ENCODE measurements around the gene RFTN2.
"Not testable (repeated sequence)": the region's sequence is repeated elsewhere in the genome, so short reads cannot be mapped to it uniquely, and the experiment has no call there.

Gene RFTN2

GRCh38 chr2:197675246-197675645, at the start of gene RFTN2:
RFTN2 (minus strand) TSS chr2:197675587; CDS start chr2:197675458, 129 bp downstream.
- DNase-seq (ENCODE audit: low read depth, low spot score): no peak

GRCh38 chr2:197717863-197718262, 42.5 kb upstream of the RFTN2 start:
- no peak for DNase-seq (ENCODE audit: low read depth, low spot score)

GRCh38 chr2:197713271-197713670, 37.9 kb upstream of the RFTN2 start:
- DNase-seq (ENCODE audit: low read depth, low spot score): no peak

GRCh38 chr2:197711578-197711977, 36.2 kb upstream of the RFTN2 start:
- no peak for DNase-seq (ENCODE audit: low read depth, low spot score)

- DNase-seq (ENCODE audit: low read depth, low spot score): no peak
Observed at GRCh38 chr2:197710424-197711042, 35.1 kb upstream of the RFTN2 start.

- DNase-seq (ENCODE audit: low read depth, low spot score): not testable (repeated sequence)
Observed at GRCh38 chr2:197709140-197709539, 33.8 kb upstream of the RFTN2 start.

GRCh38 chr2:197708331-197708730, 32.9 kb upstream of the RFTN2 start:
- DNase-seq (ENCODE audit: low read depth, low spot score): no peak

- DNase-seq (ENCODE audit: low read depth, low spot score): no peak
Observed at GRCh38 chr2:197707316-197708213, 32.2 kb upstream of the RFTN2 start.

- DNase-seq (ENCODE audit: low read depth, low spot score): no peak
Observed at GRCh38 chr2:197706839-197707207, 31.4 kb upstream of the RFTN2 start.

- no peak for DNase-seq (ENCODE audit: low read depth, low spot score)
Observed at GRCh38 chr2:197705912-197706838, 30.8 kb upstream of the RFTN2 start.

GRCh38 chr2:197705121-197705911, 29.9 kb upstream of the RFTN2 start, which contains the start of gene MARS2:
MARS2 (plus strand) TSS chr2:197705369; CDS start chr2:197705406, 37 bp downstream.
- peak; percentile 72 for DNase-seq (ENCODE audit: low read depth, low spot score)

GRCh38 chr2:197704434-197705120, 29.2 kb upstream of the RFTN2 start:
- no peak for DNase-seq (ENCODE audit: low read depth, low spot score)

- DNase-seq (ENCODE audit: low read depth, low spot score): no peak
Observed at GRCh38 chr2:197700960-197701359, 25.6 kb upstream of the RFTN2 start.

- not testable (repeated sequence) for DNase-seq (ENCODE audit: low read depth, low spot score)
Observed at GRCh38 chr2:197699724-197700123, 24.3 kb upstream of the RFTN2 start.

- not testable (repeated sequence) for DNase-seq (ENCODE audit: low read depth, low spot score)
Observed at GRCh38 chr2:197696571-197696970, 21.2 kb upstream of the RFTN2 start.

- not testable (repeated sequence) for DNase-seq (ENCODE audit: low read depth, low spot score)
Observed at GRCh38 chr2:197695971-197696370, 20.6 kb upstream of the RFTN2 start.

GRCh38 chr2:197695206-197695605, 19.8 kb upstream of the RFTN2 start:
- DNase-seq (ENCODE audit: low read depth, low spot score): not testable (repeated sequence)

- DNase-seq (ENCODE audit: low read depth, low spot score): no peak
Observed at GRCh38 chr2:197677483-197677882, 2.1 kb upstream of the RFTN2 start.

- DNase-seq (ENCODE audit: low read depth, low spot score): no peak
Observed at GRCh38 chr2:197677056-197677455, 1.7 kb upstream of the RFTN2 start.

GRCh38 chr2:197675711-197676188, 363 bp upstream of the RFTN2 start:
- DNase-seq (ENCODE audit: low read depth, low spot score): peak; percentile 62
